ENCODE results near the gene PTGDS. TPM values are rescaled to one million over a fixed set of nuclear protein-coding genes. Genes with fewer than 3 reads are reported as not detected.
A peak's percentile ranks its signal among the peaks of the same experiment; 100 is the strongest.

Gene PTGDS
- total and polyA plus RNA-seq, 7 experiments from 2014 or later, result 0.97 to 68.7 (median 4.3) TPM; not detected in 2

GRCh38 chr9:136947955-136948510, 29.3 kb upstream of the PTGDS start:
- Mint-ChIP-seq H3K36me3 (no peaks in the 10 kb centered on the region), H3K4me3 (peak overlapping the region in 9 of 10 donors; percentile 5 to 89 (median 53)), H3K27me3 (no peaks in the 10 kb centered on the region), H3K4me1 (peaks cover 0 to 17% (median 5%) of the 10 kb centered on the region in 7 donors), H3K9me3 (no peaks in the 10 kb centered on the region), H3K27ac (peak overlapping the region in 5 of 9 donors; percentile 9 to 83 (median 45))
- DNase-seq (peak in 1 of 9 donors; percentile 3), ATAC-seq (no peak)
- POLR2A ChIA-PET, result interaction anchor here (0.9 to 1.8 kb wide), 5 partner anchors 10 to 105 kb away, joined by 3 to 4 read pairs (median 3); no protein-coding TSS in a partner anchor
- Histone ChIP-seq H3K27me3 (ENCODE audit: control insufficient read depth in 2 of 2, insufficient read depth in 2 of 2, low read length in 2 of 2) (no peaks in the 10 kb centered on the region), H3K4me1 (ENCODE audit: control insufficient read depth in 2 of 2, insufficient read depth in 2 of 2, low read length in 2 of 2) (peaks cover 10 to 16% of the 10 kb centered on the region in 2 donors), H3K27ac (ENCODE audit: low read depth, low read length) (no peak overlapping the region), H3K9me3 (ENCODE audit: control insufficient read depth in 2 of 3, low read length in 3 of 3) (no peaks in the 10 kb centered on the region), H3K4me3 (ENCODE audit: low read length) (no peak overlapping the region), H3K36me3 (ENCODE audit: control insufficient read depth in 2 of 3, insufficient read depth in 3 of 3, low read length in 3 of 3) (peaks cover 0 to 4% (median 0%) of the 10 kb centered on the region in 3 experiments)
- intact Hi-C loops (cut with micrococcal nuclease), result loop anchor here (2.0 to 10.0 kb wide), 3 partner anchors 87 to 277 kb away; partner anchors contain the start of genes CYSRT1 (in 1 of the 2), NDOR1 (in 1 of the 2), RNF208 (in 1 of the 2) and RNF224 (in 1 of the 2)
- CTCF ChIA-PET, result interaction anchor here (0.8 to 1.4 kb wide), 2 partner anchors 80 to 87 kb away, joined by 3 read pairs; partner anchors contain the start of gene ABCA2

- Histone ChIP-seq H3K4me3 (ENCODE audit: low read length) (peak overlapping the region; percentile 68), H3K4me1 (ENCODE audit: control insufficient read depth in 2 of 2, insufficient read depth in 2 of 2, low read length in 2 of 2) (peaks cover 7 to 16% of the 10 kb centered on the region in 2 donors), H3K9me3 (ENCODE audit: control insufficient read depth in 2 of 3, low read length in 3 of 3) (no peaks in the 10 kb centered on the region), H3K27me3 (ENCODE audit: control insufficient read depth in 2 of 2, insufficient read depth in 2 of 2, low read length in 2 of 2) (no peaks in the 10 kb centered on the region), H3K36me3 (ENCODE audit: control insufficient read depth in 2 of 3, insufficient read depth in 3 of 3, low read length in 3 of 3) (no peaks in the 10 kb centered on the region), H3K27ac (ENCODE audit: low read depth, low read length) (peak overlapping the region; percentile 81)
- H3K36me3 Mint-ChIP-seq, result no peaks in the 10 kb centered on the region
- ChIA-PET CTCF (no interaction called here), POLR2A (no interaction called here)
- H3K27me3 Mint-ChIP-seq, result no peaks in the 10 kb centered on the region
- H3K4me1 Mint-ChIP-seq, result peaks cover 0 to 17% (median 5%) of the 10 kb centered on the region in 7 donors
- ATAC-seq (no peak), DNase-seq (peak in 1 of 9 donors; percentile 8)
- H3K9me3 Mint-ChIP-seq, result no peaks in the 10 kb centered on the region
- peak overlapping the region in 8 of 9 donors; percentile 74 to 89 (median 86) for H3K27ac Mint-ChIP-seq
- intact Hi-C loops (cut with micrococcal nuclease), result loop anchor here (1.0 to 10.0 kb wide), 5 partner anchors 29 to 275 kb away; partner anchors contain the start of genes CYSRT1 (in 1 of the 2), NDOR1 (in 1 of the 2), PAXX (in 1 of the 2) and RNF208 (in 1 of the 2)
- peak overlapping the region; percentile 73 to 89 (median 85) for H3K4me3 Mint-ChIP-seq
Observed at GRCh38 chr9:136949239-136949816, 28.0 kb upstream of the PTGDS start.

DNA sequence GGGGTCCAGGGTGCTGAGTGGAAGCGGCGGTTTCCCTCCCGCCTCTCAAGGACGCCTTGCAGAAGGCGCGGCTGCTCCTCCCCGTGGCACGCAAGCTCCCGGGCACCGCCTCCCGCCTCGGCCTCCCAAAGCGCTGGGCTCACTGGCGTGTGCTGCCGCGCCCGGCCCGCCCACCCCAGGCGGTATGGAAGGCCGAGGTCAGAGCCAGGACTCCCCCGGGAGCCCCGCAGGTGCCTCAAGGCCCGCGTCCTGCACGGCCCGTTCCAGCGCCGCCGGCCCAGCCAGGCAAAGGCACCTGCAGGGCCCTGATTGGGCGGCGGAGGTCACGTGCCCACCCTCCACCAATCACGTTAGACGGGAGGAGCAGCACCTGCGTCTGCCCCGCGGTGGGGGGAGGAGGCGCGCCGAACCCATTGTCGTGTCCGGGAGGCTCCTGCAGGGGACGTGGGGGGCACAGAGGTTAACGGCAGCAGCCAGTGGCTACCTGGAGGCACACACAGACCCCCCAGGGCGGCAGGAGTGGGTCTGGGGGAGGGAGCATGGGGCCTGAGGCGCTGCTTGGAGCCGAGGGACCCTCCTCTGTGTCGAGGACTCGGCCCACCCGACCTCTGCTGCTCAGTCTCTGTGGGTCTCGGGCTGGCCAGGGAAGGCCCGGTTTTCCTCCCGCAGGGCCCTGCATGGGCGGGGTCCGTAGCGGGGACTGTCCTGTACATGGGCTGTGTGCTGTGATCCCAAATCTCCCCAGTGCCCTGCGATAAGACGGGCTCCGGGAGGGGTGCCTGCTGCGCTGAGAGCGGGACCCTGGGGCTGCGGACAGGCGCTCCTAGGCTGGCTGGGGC, 27.3 kb upstream of the PTGDS start:
- peak overlapping the region; percentile 74 to 93 (median 86) for H3K4me3 Mint-ChIP-seq
- peaks cover 0 to 13% (median 0%) of the 10 kb centered on the region in 7 donors for H3K4me1 Mint-ChIP-seq
- CTCF ChIA-PET, result no interaction called here
- H3K27ac ChIP-seq (ENCODE audit: low read depth, low read length), result peak overlapping the region; percentile 81
- no peaks in the 10 kb centered on the region for H3K36me3 Mint-ChIP-seq
- H3K4me3 ChIP-seq (ENCODE audit: low read length), result peak overlapping the region; percentile 68
- no peaks in the 10 kb centered on the region for H3K36me3 ChIP-seq (ENCODE audit: control insufficient read depth in 2 of 3, insufficient read depth in 3 of 3, low read length in 3 of 3)
- H3K4me1 ChIP-seq (ENCODE audit: control insufficient read depth in 2 of 2, insufficient read depth in 2 of 2, low read length in 2 of 2), result peaks cover 4 to 13% of the 10 kb centered on the region in 2 donors
- H3K9me3 ChIP-seq (ENCODE audit: control insufficient read depth in 2 of 3, low read length in 3 of 3), result no peaks in the 10 kb centered on the region
- POLR2A ChIA-PET, result interaction anchor here (0.7 to 1.7 kb wide), 2 partner anchors 10 to 78 kb away, joined by 4 read pairs; no protein-coding TSS in a partner anchor
- no peaks in the 10 kb centered on the region for H3K27me3 ChIP-seq (ENCODE audit: control insufficient read depth in 2 of 2, insufficient read depth in 2 of 2, low read length in 2 of 2)
- DNase-seq (peak; percentile 89 to 97 (median 95)), ATAC-seq (peak; percentile 97)
- peak overlapping the region; percentile 66 to 91 (median 86) for H3K27ac Mint-ChIP-seq
- intact Hi-C loops (cut with micrococcal nuclease), result loop anchor here (1.0 to 10.0 kb wide), 6 partner anchors 28 to 275 kb away; partner anchors contain the start of genes PAXX (in 2 of the 2), CYSRT1 (in 1 of the 2), NDOR1 (in 1 of the 2) and RNF208 (in 1 of the 2)
- no peaks in the 10 kb centered on the region for H3K9me3 Mint-ChIP-seq
- H3K27me3 Mint-ChIP-seq, result no peaks in the 10 kb centered on the region

DNA sequence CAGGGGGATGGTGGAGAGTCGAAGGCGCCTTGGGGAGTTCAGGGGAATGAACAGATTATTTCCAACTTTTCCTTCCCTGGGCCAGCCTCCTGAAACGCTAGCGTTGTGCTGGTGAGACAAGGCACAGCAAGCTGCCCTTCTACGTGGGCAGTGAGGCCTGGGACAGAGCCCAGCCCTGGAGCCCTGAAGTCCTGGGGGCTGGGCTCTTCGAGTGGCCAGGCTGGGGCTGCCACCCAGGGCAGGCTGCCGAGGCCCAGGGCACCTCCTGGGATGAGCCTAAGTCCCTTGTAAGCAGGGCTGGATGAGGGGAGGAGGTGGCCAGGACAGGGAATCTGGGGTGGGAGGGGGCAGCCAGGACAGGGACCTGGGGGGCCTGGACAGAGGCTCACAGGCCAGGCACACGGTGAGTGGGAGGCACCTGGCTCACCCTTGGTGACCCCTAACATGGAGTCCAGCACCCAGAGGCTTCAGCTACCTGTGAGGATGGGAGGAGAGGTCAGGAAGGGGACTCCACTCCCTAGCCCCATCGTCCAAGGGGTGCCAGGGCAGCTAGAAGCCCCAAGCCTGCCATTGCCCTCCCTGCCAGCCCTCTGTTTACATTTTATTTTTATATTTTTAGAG, 26.5 kb upstream of the PTGDS start:
- no peaks in the 10 kb centered on the region for H3K9me3 Mint-ChIP-seq
- ATAC-seq (no peak), DNase-seq (peak in 1 of 9 donors; percentile 12)
- H3K27me3 Mint-ChIP-seq, result no peaks in the 10 kb centered on the region
- Histone ChIP-seq H3K4me3 (ENCODE audit: low read length) (peak overlapping the region; percentile 68), H3K27ac (ENCODE audit: low read depth, low read length) (peak overlapping the region; percentile 81), H3K27me3 (ENCODE audit: control insufficient read depth in 2 of 2, insufficient read depth in 2 of 2, low read length in 2 of 2) (no peaks in the 10 kb centered on the region), H3K9me3 (ENCODE audit: control insufficient read depth in 2 of 3, low read length in 3 of 3) (no peaks in the 10 kb centered on the region), H3K4me1 (ENCODE audit: control insufficient read depth in 2 of 2, insufficient read depth in 2 of 2, low read length in 2 of 2) (peaks cover 0 to 10% of the 10 kb centered on the region in 2 donors), H3K36me3 (ENCODE audit: control insufficient read depth in 2 of 3, insufficient read depth in 3 of 3, low read length in 3 of 3) (no peaks in the 10 kb centered on the region)
- H3K4me1 Mint-ChIP-seq, result peaks cover 0 to 13% (median 0%) of the 10 kb centered on the region in 7 donors
- peak overlapping the region; percentile 74 to 93 (median 86) for H3K4me3 Mint-ChIP-seq
- CTCF ChIA-PET, result no interaction called here
- H3K36me3 Mint-ChIP-seq, result no peaks in the 10 kb centered on the region
- POLR2A ChIA-PET, result interaction anchor here (0.7 to 1.7 kb wide), 3 partner anchors 9 to 152 kb away, joined by 3 to 4 read pairs (median 4); no protein-coding TSS in a partner anchor
- H3K27ac Mint-ChIP-seq, result peak overlapping the region in 8 of 9 donors; percentile 74 to 91 (median 82)
- intact Hi-C loops (cut with micrococcal nuclease), result loop anchor here in 1 of 2 donors (5.0 kb wide), 1 partner anchor 42 kb away; the partner anchor contains the start of gene PAXX

DNA sequence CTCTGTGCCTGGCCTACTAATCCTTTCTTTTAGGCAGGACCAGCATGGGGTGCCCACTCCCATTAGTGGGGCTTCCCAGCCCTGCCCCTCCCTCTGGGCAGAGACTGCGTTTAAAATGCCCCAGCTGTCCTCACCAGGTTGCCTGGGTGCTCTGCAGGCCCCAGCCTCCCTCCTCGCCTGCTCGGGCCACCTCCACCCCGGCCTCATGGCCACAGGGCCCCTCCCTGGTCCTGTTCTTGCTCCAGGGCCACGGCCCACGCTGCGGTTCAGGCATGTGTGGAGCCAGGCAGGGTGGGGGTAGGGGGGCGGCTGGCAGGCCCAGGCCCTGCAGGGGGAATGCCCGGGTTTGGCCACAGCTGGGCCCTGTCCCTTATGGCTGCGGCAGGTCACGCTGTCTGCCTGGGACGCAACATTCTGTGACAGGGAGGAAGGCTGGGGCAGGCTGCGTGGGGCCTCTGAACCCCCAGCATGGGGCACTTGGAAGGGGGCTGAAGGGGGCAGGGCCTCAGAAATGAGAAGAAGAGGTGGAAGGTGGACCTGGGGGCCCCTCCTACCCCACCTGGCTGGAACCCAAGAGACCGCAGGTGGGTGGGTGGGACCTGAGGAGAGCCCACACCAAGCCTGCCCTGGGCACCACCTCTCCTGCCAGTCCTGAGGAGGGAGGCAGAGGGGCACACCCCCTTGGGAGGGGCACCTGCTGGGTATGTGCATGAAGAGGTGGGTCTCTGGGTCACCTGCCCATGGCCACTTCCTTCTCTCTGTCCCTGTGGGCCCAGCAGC, 25.6 kb upstream of the PTGDS start, which contains the start of gene LCN12:
LCN12 (plus strand) TSS at position 733 of the 780 bp plus-strand sequence. CDS start 55 bp downstream, outside the sequence.
- peak within 1 kb of the TSS in 1 of 10 donors; percentile 74 for H3K4me3 Mint-ChIP-seq
- ATAC-seq (no peak), DNase-seq (peak in 1 of 9 donors; percentile 5)
- ChIA-PET POLR2A (interaction anchor here (1.0 to 1.7 kb wide), 2 partner anchors 8 to 153 kb away, joined by 3 to 4 read pairs; no protein-coding TSS in a partner anchor), CTCF (no interaction called here)
- no peak within 1 kb of the TSS for H3K4me3 ChIP-seq (ENCODE audit: low read length)
- H3K9me3 ChIP-seq (ENCODE audit: control insufficient read depth in 2 of 3, low read length in 3 of 3), result no peaks in the 10 kb centered on the region
- H3K36me3 ChIP-seq (ENCODE audit: control insufficient read depth in 2 of 3, insufficient read depth in 3 of 3, low read length in 3 of 3), result no peaks in the 10 kb centered on the region
- no peaks in the 10 kb centered on the region for H3K27me3 Mint-ChIP-seq
- peaks cover 0 to 13% (median 0%) of the 10 kb centered on the region in 7 donors for H3K4me1 Mint-ChIP-seq
- H3K4me1 ChIP-seq (ENCODE audit: control insufficient read depth in 2 of 2, insufficient read depth in 2 of 2, low read length in 2 of 2), result peaks cover 0 to 10% of the 10 kb centered on the region in 2 donors
- H3K9me3 Mint-ChIP-seq, result peaks cover 0 to 6% (median 0%) of the 10 kb centered on the region in 11 donors
- no peaks in the 10 kb centered on the region for H3K36me3 Mint-ChIP-seq
- H3K27me3 ChIP-seq (ENCODE audit: control insufficient read depth in 2 of 2, insufficient read depth in 2 of 2, low read length in 2 of 2), result no peaks in the 10 kb centered on the region
- peak within 1 kb of the TSS in 1 of 9 donors; percentile 85 for H3K27ac Mint-ChIP-seq
- H3K27ac ChIP-seq (ENCODE audit: low read depth, low read length), result no peak within 1 kb of the TSS
- intact Hi-C loops (cut with micrococcal nuclease), result loop anchor here in 1 of 2 donors (5.0 kb wide), 1 partner anchor 41 kb away; the partner anchor contains the start of gene PAXX
